ENCODE data around the gene HDAC9. TPM values are rescaled to one million over a fixed set of nuclear protein-coding genes. Genes with fewer than 3 reads are reported as not detected.

HDAC9 gene
- total and polyA plus RNA-seq, 2 of the 13 experiments (the other 11 are each of a cell fraction or from before 2014, with no cell fraction given) = 0.05 to 0.07 TPM

DNA sequence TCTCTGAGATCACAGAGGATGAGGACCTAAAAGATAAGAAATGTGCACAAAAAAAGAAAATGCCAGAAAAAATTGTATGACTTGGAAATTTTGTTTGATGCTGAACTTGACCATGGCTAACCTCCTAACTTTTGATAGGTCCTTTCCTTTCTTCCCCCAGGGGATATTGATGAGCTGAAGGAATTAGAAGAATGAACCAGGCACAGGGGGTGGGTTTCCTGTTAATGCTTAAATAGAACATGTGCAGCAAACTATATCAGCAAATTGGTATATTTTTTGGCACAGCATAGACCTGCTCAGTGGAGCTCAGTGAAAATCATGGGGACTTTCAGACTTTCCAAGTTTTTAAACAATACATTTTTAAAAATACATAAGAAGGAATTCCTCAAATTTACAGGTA, 300.7 kb downstream of the HDAC9 start:
- no peak overlapping the region for H3K4me3 ChIP-seq (replicated peaks in 1 of 3; ENCODE audit: insufficient read depth in 1 of 3, low read depth in 2 of 3, low read length in 3 of 3)

More for the DNA sequence above, 300.7 kb downstream of the HDAC9 start:
- H3K4me1 ChIP-seq (ENCODE audit: insufficient read depth, low read length) = no peaks in the 10 kb centered on the region
- POLR2A ChIA-PET = no interaction called here
- in situ Hi-C loops (cut with HindIII; ENCODE audit: extremely low pct_ligation_motif_present, low pct_unique_long_range_greater_than_20kb) = no loop called here
- ATAC-seq = no peak
- no peaks in the 10 kb centered on the region for H3K36me3 ChIP-seq (replicated peaks in 1 of 2; ENCODE audit: control insufficient read depth in 1 of 2, insufficient read depth in 2 of 2, low read length in 2 of 2)
- no peak overlapping the region for H3K9ac ChIP-seq (ENCODE audit: insufficient read depth, low read depth, low read length)
- no peak overlapping the region for H2AFZ ChIP-seq (ENCODE audit: low read length)
- BruUV-seq (replicated peaks) = no TSS peak
- FAIRE-seq = no peak
- H3K4me2 ChIP-seq (ENCODE audit: low read depth, low read length) = no peak overlapping the region
- H3K79me2 ChIP-seq (ENCODE audit: insufficient read depth, low read length) = no peaks in the 10 kb centered on the region
- peaks cover 12% of the 10 kb centered on the region; the same call in 1 of the 2 replicates for H3K9me3 ChIP-seq (ENCODE audit: low read length)
- no peak for DNase-seq (ENCODE audit: low spot score)
- no peak overlapping the region for H3K27ac ChIP-seq (ENCODE audit: extremely low read length, insufficient read depth, low read length)
- TF ChIP-seq ZNF121 (CRISPR knock-in tag; IDR thresholded peaks at IDR 0.05) = no peak
- TF ChIP-seq ZNF331 (CRISPR knock-in tag; IDR thresholded peaks at IDR 0.05) = no peak
- TF ChIP-seq EED (CRISPR knock-in tag; IDR thresholded peaks at IDR 0.05) = no peak
- TF ChIP-seq ZNF530 (CRISPR knock-in tag; IDR thresholded peaks at IDR 0.05; ENCODE audit: low read depth) = no peak
- TF ChIP-seq, protein P1, sequence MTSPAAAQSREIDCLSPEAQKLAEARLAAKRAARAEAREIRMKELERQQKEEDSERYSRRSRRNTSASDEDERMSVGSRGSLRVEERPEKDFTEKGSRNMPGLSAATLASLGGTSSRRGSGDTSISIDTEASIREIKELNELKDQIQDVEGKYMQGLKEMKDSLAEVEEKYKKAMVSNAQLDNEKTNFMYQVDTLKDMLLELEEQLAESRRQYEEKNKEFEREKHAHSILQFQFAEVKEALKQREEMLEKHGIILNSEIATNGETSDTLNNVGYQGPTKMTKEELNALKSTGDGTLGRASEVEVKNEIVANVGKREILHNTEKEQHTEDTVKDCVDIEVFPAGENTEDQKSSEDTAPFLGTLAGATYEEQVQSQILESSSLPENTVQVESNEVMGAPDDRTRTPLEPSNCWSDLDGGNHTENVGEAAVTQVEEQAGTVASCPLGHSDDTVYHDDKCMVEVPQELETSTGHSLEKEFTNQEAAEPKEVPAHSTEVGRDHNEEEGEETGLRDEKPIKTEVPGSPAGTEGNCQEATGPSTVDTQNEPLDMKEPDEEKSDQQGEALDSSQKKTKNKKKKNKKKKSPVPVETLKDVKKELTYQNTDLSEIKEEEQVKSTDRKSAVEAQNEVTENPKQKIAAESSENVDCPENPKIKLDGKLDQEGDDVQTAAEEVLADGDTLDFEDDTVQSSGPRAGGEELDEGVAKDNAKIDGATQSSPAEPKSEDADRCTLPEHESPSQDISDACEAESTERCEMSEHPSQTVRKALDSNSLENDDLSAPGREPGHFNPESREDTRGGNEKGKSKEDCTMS (CRISPR knock-in tag; conservative IDR thresholded peaks at IDR 0.05) = no peak
- TF ChIP-seq ZNF326 (CRISPR knock-in tag; IDR thresholded peaks at IDR 0.05; ENCODE audit: borderline replicate concordance) = no peak
- no peak for TF ChIP-seq FOSL1 (CRISPR knock-in tag; IDR thresholded peaks at IDR 0.05; ENCODE audit: borderline replicate concordance)
- TF ChIP-seq ZNF136 (CRISPR knock-in tag; IDR thresholded peaks at IDR 0.05; ENCODE audit: low read depth) = no peak
- TF ChIP-seq, protein P2, sequence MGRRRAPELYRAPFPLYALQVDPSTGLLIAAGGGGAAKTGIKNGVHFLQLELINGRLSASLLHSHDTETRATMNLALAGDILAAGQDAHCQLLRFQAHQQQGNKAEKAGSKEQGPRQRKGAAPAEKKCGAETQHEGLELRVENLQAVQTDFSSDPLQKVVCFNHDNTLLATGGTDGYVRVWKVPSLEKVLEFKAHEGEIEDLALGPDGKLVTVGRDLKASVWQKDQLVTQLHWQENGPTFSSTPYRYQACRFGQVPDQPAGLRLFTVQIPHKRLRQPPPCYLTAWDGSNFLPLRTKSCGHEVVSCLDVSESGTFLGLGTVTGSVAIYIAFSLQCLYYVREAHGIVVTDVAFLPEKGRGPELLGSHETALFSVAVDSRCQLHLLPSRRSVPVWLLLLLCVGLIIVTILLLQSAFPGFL (CRISPR knock-in tag; IDR thresholded peaks at IDR 0.05) = no peak
- no peak for TF ChIP-seq CHD2 (IDR thresholded peaks at IDR 0.05; ENCODE audit: low read depth, low read length)
- TF ChIP-seq PRPF4 (IDR thresholded peaks at IDR 0.05; ENCODE audit: low read depth, low read length, poor library complexity, severe bottlenecking) = no peak
- no peak for TF ChIP-seq HMG20B (CRISPR knock-in tag; conservative IDR thresholded peaks at IDR 0.05)
- no peak for TF ChIP-seq CBX5 (CRISPR knock-in tag; IDR thresholded peaks at IDR 0.05; ENCODE audit: borderline replicate concordance)
- TF ChIP-seq RARA (CRISPR knock-in tag; IDR thresholded peaks at IDR 0.05) = no peak
- no peak for TF ChIP-seq ZNF337 (CRISPR knock-in tag; IDR thresholded peaks at IDR 0.05; ENCODE audit: borderline replicate concordance, low read depth)
- TF ChIP-seq JUN (CRISPR knock-in tag; IDR thresholded peaks at IDR 0.05) = no peak
- no peak for TF ChIP-seq KLF13 (CRISPR knock-in tag; IDR thresholded peaks at IDR 0.05)
- no peak for TF ChIP-seq SIN3A (IDR thresholded peaks at IDR 0.05; ENCODE audit: borderline replicate concordance, low read depth, low read length)
- TF ChIP-seq, protein P3, sequence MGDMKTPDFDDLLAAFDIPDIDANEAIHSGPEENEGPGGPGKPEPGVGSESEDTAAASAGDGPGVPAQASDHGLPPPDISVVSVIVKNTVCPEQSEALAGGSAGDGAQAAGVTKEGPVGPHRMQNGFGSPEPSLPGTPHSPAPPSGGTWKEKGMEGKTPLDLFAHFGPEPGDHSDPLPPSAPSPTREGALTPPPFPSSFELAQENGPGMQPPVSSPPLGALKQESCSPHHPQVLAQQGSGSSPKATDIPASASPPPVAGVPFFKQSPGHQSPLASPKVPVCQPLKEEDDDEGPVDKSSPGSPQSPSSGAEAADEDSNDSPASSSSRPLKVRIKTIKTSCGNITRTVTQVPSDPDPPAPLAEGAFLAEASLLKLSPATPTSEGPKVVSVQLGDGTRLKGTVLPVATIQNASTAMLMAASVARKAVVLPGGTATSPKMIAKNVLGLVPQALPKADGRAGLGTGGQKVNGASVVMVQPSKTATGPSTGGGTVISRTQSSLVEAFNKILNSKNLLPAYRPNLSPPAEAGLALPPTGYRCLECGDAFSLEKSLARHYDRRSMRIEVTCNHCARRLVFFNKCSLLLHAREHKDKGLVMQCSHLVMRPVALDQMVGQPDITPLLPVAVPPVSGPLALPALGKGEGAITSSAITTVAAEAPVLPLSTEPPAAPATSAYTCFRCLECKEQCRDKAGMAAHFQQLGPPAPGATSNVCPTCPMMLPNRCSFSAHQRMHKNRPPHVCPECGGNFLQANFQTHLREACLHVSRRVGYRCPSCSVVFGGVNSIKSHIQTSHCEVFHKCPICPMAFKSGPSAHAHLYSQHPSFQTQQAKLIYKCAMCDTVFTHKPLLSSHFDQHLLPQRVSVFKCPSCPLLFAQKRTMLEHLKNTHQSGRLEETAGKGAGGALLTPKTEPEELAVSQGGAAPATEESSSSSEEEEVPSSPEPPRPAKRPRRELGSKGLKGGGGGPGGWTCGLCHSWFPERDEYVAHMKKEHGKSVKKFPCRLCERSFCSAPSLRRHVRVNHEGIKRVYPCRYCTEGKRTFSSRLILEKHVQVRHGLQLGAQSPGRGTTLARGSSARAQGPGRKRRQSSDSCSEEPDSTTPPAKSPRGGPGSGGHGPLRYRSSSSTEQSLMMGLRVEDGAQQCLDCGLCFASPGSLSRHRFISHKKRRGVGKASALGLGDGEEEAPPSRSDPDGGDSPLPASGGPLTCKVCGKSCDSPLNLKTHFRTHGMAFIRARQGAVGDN (CRISPR knock-in tag; IDR thresholded peaks at IDR 0.05) = no peak
- intact Hi-C loops (cut with micrococcal nuclease; ENCODE audit: unreplicated experiment) = no loop called here
- CTCF ChIA-PET (ENCODE audit: low intra/inter-chr PET ratio, low total read pairs) = no interaction called here
- no peaks in the 10 kb centered on the region for H4K20me1 ChIP-seq (ENCODE audit: insufficient read depth, low read length)
- no peaks in the 10 kb centered on the region for H3K27me3 ChIP-seq (ENCODE audit: control insufficient read depth in 1 of 2, insufficient read depth in 2 of 2, low read length in 2 of 2)
